Transverse colon (tissue), 3 donors: Measurements from ENCODE around the gene WDSUB1.

Experiments
- POLR2A ChIP-seq: fragments of 450-650 bp; IDR thresholded peaks from one replicate; pipeline ENCODE4 v1.6.1; 2016; ENCODE audit warnings: antibody characterized with exemption, mild to moderate bottlenecking, moderate library complexity
- TF ChIP-seq, protein P1 (sequence below), 5 experiments: fragments of 200-600 bp in 3 of 5; fragments of 450-650 bp in 2 of 5; sonication (generic) in 3 of 5; IDR thresholded peaks; 1 replicate in 2 of 5; 2 replicates in 3 of 5; pipeline ENCODE4 v1.5.1; 2016 to 2017; ENCODE audit warnings: antibody characterized with exemption in 5 of 5, inconsistent platforms in 3 of 5, mild to moderate bottlenecking in 2 of 5, moderate library complexity in 1 of 5

DNA sequence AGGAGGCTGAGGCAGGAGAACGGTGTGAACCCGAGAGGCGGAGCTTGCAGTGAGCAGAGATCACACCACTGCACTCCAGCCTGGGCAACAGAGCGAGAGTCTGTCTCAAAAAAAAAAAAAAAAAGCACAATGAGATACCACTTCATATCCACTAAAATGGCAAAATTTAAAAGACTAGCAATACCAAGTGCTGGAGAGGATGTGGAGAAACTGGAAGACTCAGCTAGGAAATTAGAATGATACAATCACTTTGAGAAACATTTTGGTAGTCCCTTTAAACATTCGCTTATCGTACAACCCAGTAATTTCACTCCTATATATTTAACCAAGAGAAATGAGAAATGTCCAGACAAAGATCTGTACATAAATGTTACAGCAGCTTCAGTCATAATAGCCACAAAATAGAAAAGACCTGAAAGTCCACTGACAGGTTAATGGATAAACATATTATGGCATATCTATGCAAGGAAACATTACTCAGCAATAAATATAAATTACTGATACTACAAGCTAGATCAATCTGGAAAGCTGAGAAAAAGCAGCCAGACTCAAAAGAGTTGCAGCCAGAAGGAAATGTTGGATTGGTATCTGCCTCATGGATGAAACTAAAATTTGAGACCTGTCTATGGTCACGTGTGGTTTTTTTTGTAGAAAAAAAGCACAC is 40.0 kb downstream of the WDSUB1 start:
- TF ChIP-seq, protein P1, sequence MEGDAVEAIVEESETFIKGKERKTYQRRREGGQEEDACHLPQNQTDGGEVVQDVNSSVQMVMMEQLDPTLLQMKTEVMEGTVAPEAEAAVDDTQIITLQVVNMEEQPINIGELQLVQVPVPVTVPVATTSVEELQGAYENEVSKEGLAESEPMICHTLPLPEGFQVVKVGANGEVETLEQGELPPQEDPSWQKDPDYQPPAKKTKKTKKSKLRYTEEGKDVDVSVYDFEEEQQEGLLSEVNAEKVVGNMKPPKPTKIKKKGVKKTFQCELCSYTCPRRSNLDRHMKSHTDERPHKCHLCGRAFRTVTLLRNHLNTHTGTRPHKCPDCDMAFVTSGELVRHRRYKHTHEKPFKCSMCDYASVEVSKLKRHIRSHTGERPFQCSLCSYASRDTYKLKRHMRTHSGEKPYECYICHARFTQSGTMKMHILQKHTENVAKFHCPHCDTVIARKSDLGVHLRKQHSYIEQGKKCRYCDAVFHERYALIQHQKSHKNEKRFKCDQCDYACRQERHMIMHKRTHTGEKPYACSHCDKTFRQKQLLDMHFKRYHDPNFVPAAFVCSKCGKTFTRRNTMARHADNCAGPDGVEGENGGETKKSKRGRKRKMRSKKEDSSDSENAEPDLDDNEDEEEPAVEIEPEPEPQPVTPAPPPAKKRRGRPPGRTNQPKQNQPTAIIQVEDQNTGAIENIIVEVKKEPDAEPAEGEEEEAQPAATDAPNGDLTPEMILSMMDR (IDR thresholded peaks at IDR 0.05) = no peak
- no peak for TF ChIP-seq POLR2A
